ENCODE measurements around the gene CYTH3. TPM values are rescaled to one million over a fixed set of nuclear protein-coding genes. Genes with fewer than 3 reads are reported as not detected.
"Not testable (repeated sequence)": the region's sequence is repeated elsewhere in the genome, so short reads cannot be mapped to it uniquely, and the experiment has no call there.

The CYTH3 gene
- total and polyA plus RNA-seq, 2 of the 13 experiments (the other 11 are each of a cell fraction or from before 2014, with no cell fraction given), result 3.1 to 3.8 TPM

- intact Hi-C loops (cut with micrococcal nuclease; ENCODE audit: unreplicated experiment); H3K4me3 ChIP-seq (replicated peaks in 1 of 3; ENCODE audit: insufficient read depth in 1 of 3, low read depth in 2 of 3, low read length in 3 of 3); H3K27ac ChIP-seq (ENCODE audit: extremely low read length, insufficient read depth, low read length); in situ Hi-C loops (cut with HindIII; ENCODE audit: extremely low pct_ligation_motif_present, low pct_unique_long_range_greater_than_20kb); CTCF ChIA-PET (ENCODE audit: low intra/inter-chr PET ratio, low total read pairs); H3K36me3 ChIP-seq (replicated peaks in 1 of 2; ENCODE audit: control insufficient read depth in 1 of 2, insufficient read depth in 2 of 2, low read length in 2 of 2); POLR2A ChIA-PET; H4K20me1 ChIP-seq (ENCODE audit: insufficient read depth, low read length); H3K4me1 ChIP-seq (ENCODE audit: insufficient read depth, low read length); H3K27me3 ChIP-seq (ENCODE audit: control insufficient read depth in 1 of 2, insufficient read depth in 2 of 2, low read length in 2 of 2); H3K4me2 ChIP-seq (ENCODE audit: low read depth, low read length); ATAC-seq; H2AFZ ChIP-seq (ENCODE audit: low read length); H3K9me3 ChIP-seq (ENCODE audit: low read length); H3K79me2 ChIP-seq (ENCODE audit: insufficient read depth, low read length); FAIRE-seq; DNase-seq (ENCODE audit: low spot score); H3K9ac ChIP-seq (ENCODE audit: insufficient read depth, low read depth, low read length); BruUV-seq (replicated peaks): not testable (repeated sequence)
- TF ChIP-seq ARID5B (CRISPR knock-in tag; IDR thresholded peaks at IDR 0.05) (peak; percentile 14; the same call in 1 of the 2 replicates), ZNF652 (CRISPR knock-in tag; IDR thresholded peaks at IDR 0.05; ENCODE audit: borderline replicate concordance, low read depth) (peak; percentile 67; the same call in 1 of the 2 replicates), BCL6 (CRISPR knock-in tag; IDR thresholded peaks at IDR 0.05) (peak; percentile 41; the same call in 1 of the 2 replicates), PITX1 (CRISPR knock-in tag; IDR thresholded peaks at IDR 0.05) (0 out of 2 replicates have a peak, but pooled peaks have one; percentile 28)
- 0% methylated on average over 4 of the region's 4 CpGs for WGBS (ENCODE audit: low lambda C conversion rate)
These were observed 49.0 kb downstream of the CYTH3 start for GRCh38 chr7:6223411-6223810.

DNA sequence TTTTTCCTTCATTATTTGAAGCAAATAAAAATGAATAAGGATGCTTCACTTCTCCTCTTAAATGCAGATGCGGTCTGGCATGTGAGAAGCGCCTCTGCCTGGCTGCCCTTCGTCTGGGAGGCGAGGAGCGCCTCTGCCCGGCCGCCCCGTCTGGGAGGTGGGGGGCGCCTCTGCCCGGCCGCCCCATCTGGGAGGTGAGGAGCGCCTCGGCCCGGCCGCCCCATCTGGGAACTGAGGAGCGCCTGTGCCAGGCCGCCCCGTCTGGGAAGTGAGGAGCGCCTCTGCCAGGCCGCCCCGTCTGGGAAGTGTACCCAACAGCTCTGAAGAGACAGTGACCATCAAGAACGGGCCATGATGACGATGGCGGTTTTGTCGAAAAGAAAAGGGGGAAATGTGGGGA, 49.4 kb downstream of the CYTH3 start:
- FAIRE-seq; BruUV-seq (replicated peaks); H3K36me3 ChIP-seq (replicated peaks in 1 of 2; ENCODE audit: control insufficient read depth in 1 of 2, insufficient read depth in 2 of 2, low read length in 2 of 2); in situ Hi-C loops (cut with HindIII; ENCODE audit: extremely low pct_ligation_motif_present, low pct_unique_long_range_greater_than_20kb); DNase-seq (ENCODE audit: low spot score); POLR2A ChIA-PET; H3K4me3 ChIP-seq (replicated peaks in 1 of 3; ENCODE audit: insufficient read depth in 1 of 3, low read depth in 2 of 3, low read length in 3 of 3); H2AFZ ChIP-seq (ENCODE audit: low read length); H3K9me3 ChIP-seq (ENCODE audit: low read length); H3K79me2 ChIP-seq (ENCODE audit: insufficient read depth, low read length); intact Hi-C loops (cut with micrococcal nuclease; ENCODE audit: unreplicated experiment); H3K4me2 ChIP-seq (ENCODE audit: low read depth, low read length); CTCF ChIA-PET (ENCODE audit: low intra/inter-chr PET ratio, low total read pairs); H3K4me1 ChIP-seq (ENCODE audit: insufficient read depth, low read length); H3K27ac ChIP-seq (ENCODE audit: extremely low read length, insufficient read depth, low read length); H3K27me3 ChIP-seq (ENCODE audit: control insufficient read depth in 1 of 2, insufficient read depth in 2 of 2, low read length in 2 of 2); H3K9ac ChIP-seq (ENCODE audit: insufficient read depth, low read depth, low read length); H4K20me1 ChIP-seq (ENCODE audit: insufficient read depth, low read length); ATAC-seq: not testable (repeated sequence)
- WGBS (ENCODE audit: low lambda C conversion rate), result 80% methylated on average over 25 of the region's 25 CpGs
